K562 (cell line): ENCODE results near the gene PTGER2. TPM values are rescaled to one million over a fixed set of nuclear protein-coding genes. Genes with fewer than 3 reads are reported as not detected.

Source experiments
- ATAC-seq: fragments of 200-7000 bp; cut with Tn5 transposase; 3 replicates; pipeline ENCODE4 v1.9.1; 2020; ENCODE audit warnings: moderate library complexity
- BruUV-seq: library from RNA; stranded (reverse); fragments of 400-500 nt; replicated peaks from 2 replicates; lab custom pipeline; 2021; lab: Mats Ljungman, UMichigan
- CTCF ChIA-PET: fragments of 300-600 bp; formaldehyde crosslinking; extraction: SDS; loops from one replicate; lab custom pipeline; 2021; ENCODE audit warnings: low intra/inter-chr PET ratio; lab: Yijun Ruan, JAX
- POLR2A ChIA-PET: fragments of 300-600, 350-650 bp; sonication (Branson Sonifier 250); formaldehyde crosslinking; extraction: SDS; loops from one replicate; lab custom pipeline; 2021; ENCODE audit warnings: antibody characterized with exemption, inconsistent platforms; lab: Yijun Ruan, JAX
- DNase-seq, 4 experiments: peaks; one replicate each; pipeline versions ENCODE4 v3.0.0 to v3.0.0-alpha.2; 2011 to 2018; ENCODE audit warnings: low spot score in 3 of 4, mixed read lengths in 3 of 4; ENCODE audit errors: extremely low read depth in 1 of 4
- FAIRE-seq: peaks from 2 replicates; lab custom pipeline; 2011; peaks lifted over from hg19 to GRCh38; lab: Jason Lieb, UNC
- H2AFZ ChIP-seq: 2 replicates; pipeline ENCODE4 v1.6.0; 2011; ENCODE audit warnings: low read depth, low read length, control low read depth, inconsistent platforms
- H3K27ac ChIP-seq: fragments of 200-600 bp; 3 replicates; pipeline ENCODE4 v1.8.0; 2011; ENCODE audit warnings: low read depth, mild to moderate bottlenecking, control low read depth, inconsistent platforms, low read length, moderate library complexity, mixed read lengths; ENCODE audit errors: extremely low read depth
- H3K27me3 ChIP-seq, 2 experiments: fragments of 300-600 bp in 1 of 2; 2 replicates in 1 of 2; 3 replicates in 1 of 2; pipeline versions ENCODE4 v1.6.0 to v1.8.0; 2011; ENCODE audit warnings: inconsistent platforms in 2 of 2, low read length in 2 of 2, mild to moderate bottlenecking in 1 of 2, mixed read lengths in 1 of 2, moderate library complexity in 1 of 2; ENCODE audit not compliant: control insufficient read depth in 2 of 2, insufficient read depth in 2 of 2
- H3K36me3 ChIP-seq: fragments of 300-600 bp; 3 replicates; pipeline ENCODE4 v1.8.0; 2011; ENCODE audit warnings: mild to moderate bottlenecking, low read length, inconsistent platforms; ENCODE audit not compliant: control insufficient read depth, insufficient read depth
- H3K4me1 ChIP-seq, 2 experiments: fragments of 200-600 bp in 1 of 2; replicated peaks in 1 of 2; 2 replicates in 1 of 2; 3 replicates in 1 of 2; pipeline versions ENCODE4 v1.5.1 to v1.8.0; 2011; ENCODE audit warnings: inconsistent platforms in 2 of 2, low read length in 2 of 2, mild to moderate bottlenecking in 1 of 2, mixed read lengths in 1 of 2, moderate library complexity in 1 of 2; ENCODE audit not compliant: control insufficient read depth in 2 of 2, insufficient read depth in 2 of 2
- H3K4me2 ChIP-seq: 2 replicates; pipeline ENCODE4 v1.6.1; 2011; ENCODE audit warnings: low read length, control low read depth, inconsistent platforms, mixed read lengths; ENCODE audit not compliant: insufficient read depth
- H3K4me3 ChIP-seq: fragments of 200-600 bp; sonication (generic), shearing (Covaris generic); 2 replicates; pipeline ENCODE4 v1.5.1; 2016; ENCODE audit warnings: control low read depth, inconsistent platforms
- H3K79me2 ChIP-seq: fragments of 200-600 bp; 3 replicates; pipeline ENCODE4 v1.8.0; 2011; ENCODE audit warnings: low read length, inconsistent platforms; ENCODE audit not compliant: control insufficient read depth, insufficient read depth
- H3K9ac ChIP-seq, 2 experiments: 2 replicates each; pipeline versions ENCODE4 v1.6.0 to v1.6.1; 2011; ENCODE audit warnings: low read depth in 2 of 2, low read length in 2 of 2, control low read depth in 1 of 2, inconsistent platforms in 1 of 2, mild to moderate bottlenecking in 1 of 2, mixed read lengths in 1 of 2; ENCODE audit not compliant: insufficient read depth in 1 of 2
- H3K9me1 ChIP-seq: one replicate; pipeline ENCODE4 v1.6.0; 2011; ENCODE audit warnings: inconsistent platforms, mild to moderate bottlenecking, low read length, moderate library complexity; ENCODE audit not compliant: control insufficient read depth, insufficient read depth
- H3K9me3 ChIP-seq: replicated peaks from 2 replicates; pipeline ENCODE4 v1.5.1; 2011; ENCODE audit warnings: low read depth, low read length, inconsistent platforms; ENCODE audit not compliant: control insufficient read depth, insufficient read depth
- H4K20me1 ChIP-seq: replicated peaks from 2 replicates; pipeline ENCODE4 v1.6.1; 2011; ENCODE audit warnings: low read length, inconsistent platforms, mixed read lengths; ENCODE audit not compliant: control insufficient read depth, insufficient read depth
- BRD9 ChIP-seq: fragments of 450-650 bp; IDR thresholded peaks from 2 replicates; pipeline ENCODE4 v1.6.1; 2018; ENCODE audit warnings: low read depth; ENCODE audit not compliant: partially characterized antibody
- CBFB ChIP-seq: sonication (generic); formaldehyde crosslinking; IDR thresholded peaks from 2 replicates; pipeline ENCODE4 v1.4.0; 2020; ENCODE audit warnings: mild to moderate bottlenecking, missing genetic modification reagents
- ETV5 ChIP-seq: sonication (generic); formaldehyde crosslinking; IDR thresholded peaks from 2 replicates; pipeline ENCODE4 v1.4.0; 2020; ENCODE audit warnings: low read depth, mild to moderate bottlenecking, missing genetic modification reagents
- KDM1A ChIP-seq, 2 experiments: fragments of 450-650 bp; IDR thresholded peaks; 2 replicates each; pipeline ENCODE4 v1.6.1; 2016; ENCODE audit warnings: mild to moderate bottlenecking in 2 of 2
- KDM4B ChIP-seq, 2 experiments: fragments of 450-650 bp in 1 of 2; sonication (generic) in 1 of 2; IDR thresholded peaks; 2 replicates each; pipeline ENCODE4 v1.6.1; 2016 to 2017; ENCODE audit warnings: borderline replicate concordance in 2 of 2, antibody characterized with exemption in 1 of 2, low read depth in 1 of 2, mild to moderate bottlenecking in 1 of 2
- PHB2 ChIP-seq: fragments of 450-650 bp; IDR thresholded peaks from 2 replicates; pipeline ENCODE4 v1.6.1; 2017; ENCODE audit warnings: low read depth
- SIN3B ChIP-seq: fragments of 450-650 bp; IDR thresholded peaks from 2 replicates; pipeline ENCODE4 v1.6.1; 2017; ENCODE audit warnings: low read depth, mild to moderate bottlenecking, moderate library complexity
- SMAD3 ChIP-seq: fragments of 450-650 bp; formaldehyde crosslinking; conservative IDR thresholded peaks from 2 replicates; pipeline ENCODE4 v1.4.0; 2020; ENCODE audit warnings: mild to moderate bottlenecking
- TCF7 ChIP-seq: sonication (generic); IDR thresholded peaks from 2 replicates; pipeline ENCODE4 v1.6.1; 2016; ENCODE audit warnings: antibody characterized with exemption, borderline replicate concordance
- TSC22D4 ChIP-seq: fragments of 450-650 bp; IDR thresholded peaks from 2 replicates; pipeline ENCODE4 v1.6.1; 2016; ENCODE audit warnings: missing genetic modification characterization, missing biosample characterization, control low read depth
- WHSC1 ChIP-seq: IDR thresholded peaks from one replicate; pipeline ENCODE4 v1.6.1; 2012; ENCODE audit warnings: low read length, control low read depth, inconsistent platforms
- ZBTB1 ChIP-seq: sonication (generic); formaldehyde crosslinking; IDR thresholded peaks from 2 replicates; pipeline ENCODE4 v1.8.1; 2023; ENCODE audit warnings: missing genetic modification reagents, low read depth, mild to moderate bottlenecking, borderline replicate concordance
- ZNF212 ChIP-seq: fragments of 450-650 bp; formaldehyde crosslinking; IDR thresholded peaks from 2 replicates; pipeline ENCODE4 v1.4.0; 2020; ENCODE audit warnings: mild to moderate bottlenecking
- WGBS: fragments of 100-300 bp; shearing (Covaris generic); methylation state at CpG from one replicate; pipeline ENCODE4 v1.1.6; 2016; ENCODE audit warnings: low coverage, mixed read lengths; ENCODE audit not compliant: insufficient coverage; ENCODE audit errors: missing lambda C conversion rate; 5-methylcytosine and 5-hydroxymethylcytosine counted together
- in situ Hi-C: fragments of 300-500 bp; cut with MboI; formaldehyde crosslinking; loops from 4 replicates; pipeline ENCODE4 v1.15.0; 2018; ENCODE audit warnings: inconsistent platforms, mixed read lengths
- intact Hi-C: fragments of 100-400 bp; cut with micrococcal nuclease; formaldehyde crosslinking; loops from 2 replicates; pipeline ENCODE4 v1.14.2; 2022
- polyA plus RNA-seq, 8 experiments: library from polyadenylated mRNA; depleted of rRNA in 4 of 8; stranded (reverse) in 5 of 8; unstranded in 3 of 8; fragments of >200 nt; fragmentation: Nextera tagmentation in 2 of 8; fragmentation: Illumina TruSeq in 1 of 8; extraction: Ambion mirVana in 2 of 8; extraction: Trizol in 1 of 8; gene quantifications; 2 replicates each; pipeline versions ENCODE4 v1.2.1 to v1.2.3, GENCODE V29; 2011 to 2014; ENCODE audit warnings: inconsistent platforms in 1 of 8, missing spikeins in 1 of 8
- total RNA-seq, 7 experiments: library from RNA; depleted of rRNA in 6 of 7; stranded (reverse); fragments of >200 nt in 6 of 7; fragmentation: Illumina TruSeq in 2 of 7; extraction: Trizol in 2 of 7; gene quantifications; 2 replicates each; pipeline versions ENCODE4 v1.2.1 to v1.2.3, GENCODE V29; 2011 to 2021; ENCODE audit warnings: low replicate concordance in 1 of 7
- TF ChIP-seq, protein P1 (sequence below): fragments of 450-650 bp; IDR thresholded peaks from 2 replicates; pipeline ENCODE4 v1.6.1; 2016; ENCODE audit warnings: borderline replicate concordance

The PTGER2 gene
- total and polyA plus RNA-seq, 9 of the 15 experiments (the other 6 are each of a cell fraction or from before 2014, with no cell fraction given): not detected

DNA sequence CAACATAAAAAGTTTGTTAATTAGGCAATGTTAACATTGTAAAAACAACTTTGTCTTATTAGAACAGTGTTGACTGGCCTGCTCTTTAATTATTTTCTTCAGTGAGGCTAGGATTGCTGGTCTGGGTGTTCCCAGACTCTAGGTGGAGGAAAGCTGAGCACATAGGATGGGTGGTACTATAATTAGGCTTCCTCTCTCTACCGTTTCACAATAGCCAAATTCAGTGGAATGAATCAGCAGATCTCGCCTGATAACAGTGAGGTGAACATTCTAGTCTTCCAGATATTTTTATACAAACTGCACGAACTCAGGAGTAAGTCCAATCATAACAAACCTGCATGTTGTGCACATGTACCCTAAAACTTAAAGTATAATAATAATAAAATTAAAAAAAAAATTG is 34.7 kb upstream of the PTGER2 start (continued):
- TF ChIP-seq, protein P1, sequence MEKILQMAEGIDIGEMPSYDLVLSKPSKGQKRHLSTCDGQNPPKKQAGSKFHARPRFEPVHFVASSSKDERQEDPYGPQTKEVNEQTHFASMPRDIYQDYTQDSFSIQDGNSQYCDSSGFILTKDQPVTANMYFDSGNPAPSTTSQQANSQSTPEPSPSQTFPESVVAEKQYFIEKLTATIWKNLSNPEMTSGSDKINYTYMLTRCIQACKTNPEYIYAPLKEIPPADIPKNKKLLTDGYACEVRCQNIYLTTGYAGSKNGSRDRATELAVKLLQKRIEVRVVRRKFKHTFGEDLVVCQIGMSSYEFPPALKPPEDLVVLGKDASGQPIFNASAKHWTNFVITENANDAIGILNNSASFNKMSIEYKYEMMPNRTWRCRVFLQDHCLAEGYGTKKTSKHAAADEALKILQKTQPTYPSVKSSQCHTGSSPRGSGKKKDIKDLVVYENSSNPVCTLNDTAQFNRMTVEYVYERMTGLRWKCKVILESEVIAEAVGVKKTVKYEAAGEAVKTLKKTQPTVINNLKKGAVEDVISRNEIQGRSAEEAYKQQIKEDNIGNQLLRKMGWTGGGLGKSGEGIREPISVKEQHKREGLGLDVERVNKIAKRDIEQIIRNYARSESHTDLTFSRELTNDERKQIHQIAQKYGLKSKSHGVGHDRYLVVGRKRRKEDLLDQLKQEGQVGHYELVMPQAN: no peak
- no peak for TF ChIP-seq WHSC1
- TF ChIP-seq KDM4B (IDR thresholded peaks at IDR 0.05; ENCODE audit: borderline replicate concordance in 2 of 2, low read depth in 1 of 2): no peak
- TF ChIP-seq SMAD3: no peak
- TF ChIP-seq KDM1A (IDR thresholded peaks at IDR 0.05): no peak
- TF ChIP-seq CBFB (CRISPR knock-in tag): no peak
- no peak for TF ChIP-seq BRD9
- no peak for TF ChIP-seq ZNF212 (CRISPR knock-in tag)

DNA sequence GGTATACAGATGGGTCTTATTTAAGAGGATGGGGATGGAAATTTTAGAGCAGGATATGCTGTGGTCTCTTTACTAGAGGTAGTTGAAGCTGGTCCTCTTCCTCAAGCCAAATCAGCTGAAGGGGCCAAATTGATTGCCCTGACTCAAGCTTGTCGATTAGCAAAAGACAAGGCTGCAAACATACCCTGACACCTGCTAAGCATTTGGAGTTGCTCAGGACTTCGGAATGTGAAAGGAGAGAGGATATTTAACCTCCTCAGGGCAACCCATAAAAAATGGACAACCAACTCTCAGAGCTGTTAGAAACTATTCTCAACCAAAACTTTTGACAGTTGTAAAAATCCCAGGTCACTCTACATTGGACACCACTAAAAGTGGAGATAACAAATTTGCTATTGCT is 31.0 kb upstream of the PTGER2 start:
- no peak overlapping the region for H3K4me2 ChIP-seq
- H3K9me1 ChIP-seq: no peaks in the 10 kb centered on the region
- no peak for ATAC-seq
- ChIA-PET CTCF (no interaction called here), POLR2A (no interaction called here)
- H3K4me1 ChIP-seq: no peaks in the 10 kb centered on the region
- FAIRE-seq: no peak
- intact Hi-C loops: no loop called here
- H3K9ac ChIP-seq: no peak overlapping the region
- H3K79me2 ChIP-seq: no peaks in the 10 kb centered on the region
- BruUV-seq: no TSS peak
- no peaks in the 10 kb centered on the region for H3K36me3 ChIP-seq
- H2AFZ ChIP-seq: no peak overlapping the region
- 0% methylated on average over 2 of the region's 2 CpGs for WGBS
- in situ Hi-C loops: loop anchor here (25.0 kb wide), 1 partner anchor 554 kb away; no protein-coding TSS in a partner anchor
- no peak for DNase-seq
- H4K20me1 ChIP-seq: no peaks in the 10 kb centered on the region
- no peak overlapping the region for H3K27ac ChIP-seq
- H3K27me3 ChIP-seq: no peaks in the 10 kb centered on the region
- H3K9me3 ChIP-seq: no peaks in the 10 kb centered on the region
- TF ChIP-seq ZBTB1 (CRISPR knock-in tag): no peak
- TF ChIP-seq TCF7: no peak
- no peak for TF ChIP-seq TSC22D4 (tag)
- no peak for TF ChIP-seq ETV5
- no peak for TF ChIP-seq SIN3B
- no peak for TF ChIP-seq PHB2
- no peak overlapping the region for H3K4me3 ChIP-seq
